GM08714 (cell line): ENCODE measurements around the gene TESK1.

Experiments
- H3K4me3 ChIP-seq: fragments of 200-500 bp; sonication (Bioruptor generic); 2 replicates; pipeline ENCODE4 v1.5.1; 2014; ENCODE audit warnings: mild to moderate bottlenecking, low read length, inconsistent platforms
- ZNF274 ChIP-seq: IDR thresholded peaks from 2 replicates; pipeline ENCODE4 v1.6.1; 2012; ENCODE audit warnings: mild to moderate bottlenecking, low read depth, low read length

Gene TESK1

GRCh38 chr9:35658137-35658967 lies 53.3 kb downstream of the TESK1 start, which contains the start of gene CCDC107:
TSS of gene CCDC107 (plus strand) at chr9:35658292. CDS start at chr9:35658380, 88 bp downstream.
- no peak for TF ChIP-seq ZNF274
- H3K4me3 ChIP-seq: peak within 1 kb of the TSS; percentile 79

- H3K4me3 ChIP-seq: peak overlapping the region; percentile 79
- no peak for TF ChIP-seq ZNF274
Measured at GRCh38 chr9:35658968-35659220, 53.8 kb downstream of the TESK1 start.

DNA sequence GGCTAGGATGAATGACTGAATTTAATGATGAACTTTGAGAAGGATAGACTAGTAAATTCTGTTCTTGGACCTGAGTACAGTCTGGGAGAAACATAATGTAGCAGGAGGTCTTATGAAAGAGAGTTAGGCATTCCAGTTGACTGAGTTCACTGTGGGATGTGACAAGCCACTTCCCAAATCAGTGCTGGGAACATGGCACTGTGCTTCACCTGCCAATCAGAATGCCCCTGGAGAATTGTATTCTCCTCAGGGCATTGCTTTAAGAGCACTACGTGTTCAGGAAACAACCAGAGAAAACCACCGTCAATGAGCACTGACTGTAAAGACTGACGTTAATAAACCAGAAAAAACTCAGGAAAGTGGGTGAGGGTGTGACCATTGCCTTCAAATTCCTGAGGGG lies 54.3 kb downstream of the TESK1 start:
- no peak for TF ChIP-seq ZNF274
- H3K4me3 ChIP-seq: peak overlapping the region; percentile 79; the same call in 1 of the 2 replicates
